ENCODE measurements around the gene SLC22A16. TPM values are rescaled to one million over a fixed set of nuclear protein-coding genes. Genes with fewer than 3 reads are reported as not detected.

SLC22A16 gene
- total and polyA plus RNA-seq, 10 of the 15 experiments (the other 5 are each of a cell fraction or from before 2014, with no cell fraction given) = not detected

GRCh38 chr6:110409794-110410193, 66.6 kb downstream of the SLC22A16 start:
- BruUV-seq (replicated peaks) = no TSS peak
- no peaks in the 10 kb centered on the region for H4K20me1 ChIP-seq (ENCODE audit: control insufficient read depth, insufficient read depth)
- ATAC-seq (no peak), DNase-seq (ENCODE audit: low read depth, low spot score) (no peak), FAIRE-seq (no peak)
- H2AFZ ChIP-seq (ENCODE audit: control insufficient read depth, low read depth, low read length) = no peak overlapping the region
- ChIA-PET SMC1A (ENCODE audit: uncharacterized antibody, unreplicated experiment) (interaction anchor here (1.1 to 2.1 kb wide), 2 partner anchors 13 to 20 kb away, joined by 3 to 4 read pairs; no protein-coding TSS in a partner anchor), CTCF (no interaction called here), POLR2A (no interaction called here), RAD21 (ENCODE audit: unreplicated experiment) (no interaction called here)
- no peaks in the 10 kb centered on the region for H3K79me2 ChIP-seq (ENCODE audit: control insufficient read depth, insufficient read depth, low read length)
- H3K27ac ChIP-seq (ENCODE audit: control insufficient read depth, insufficient read depth) = no peak overlapping the region
- H3K4me3 ChIP-seq = no peak overlapping the region
- in situ Hi-C loops (cut with MboI) (no loop called here), intact Hi-C loops (cut with micrococcal nuclease; ENCODE audit: unreplicated experiment) (no loop called here)
- H3K9ac ChIP-seq (ENCODE audit: control insufficient read depth, insufficient read depth, low read length) = no peak overlapping the region
- TF ChIP-seq E2F8 (IDR thresholded peaks at IDR 0.05; ENCODE audit: low read depth, partially characterized antibody) = no peak
- TF ChIP-seq, protein P1, sequence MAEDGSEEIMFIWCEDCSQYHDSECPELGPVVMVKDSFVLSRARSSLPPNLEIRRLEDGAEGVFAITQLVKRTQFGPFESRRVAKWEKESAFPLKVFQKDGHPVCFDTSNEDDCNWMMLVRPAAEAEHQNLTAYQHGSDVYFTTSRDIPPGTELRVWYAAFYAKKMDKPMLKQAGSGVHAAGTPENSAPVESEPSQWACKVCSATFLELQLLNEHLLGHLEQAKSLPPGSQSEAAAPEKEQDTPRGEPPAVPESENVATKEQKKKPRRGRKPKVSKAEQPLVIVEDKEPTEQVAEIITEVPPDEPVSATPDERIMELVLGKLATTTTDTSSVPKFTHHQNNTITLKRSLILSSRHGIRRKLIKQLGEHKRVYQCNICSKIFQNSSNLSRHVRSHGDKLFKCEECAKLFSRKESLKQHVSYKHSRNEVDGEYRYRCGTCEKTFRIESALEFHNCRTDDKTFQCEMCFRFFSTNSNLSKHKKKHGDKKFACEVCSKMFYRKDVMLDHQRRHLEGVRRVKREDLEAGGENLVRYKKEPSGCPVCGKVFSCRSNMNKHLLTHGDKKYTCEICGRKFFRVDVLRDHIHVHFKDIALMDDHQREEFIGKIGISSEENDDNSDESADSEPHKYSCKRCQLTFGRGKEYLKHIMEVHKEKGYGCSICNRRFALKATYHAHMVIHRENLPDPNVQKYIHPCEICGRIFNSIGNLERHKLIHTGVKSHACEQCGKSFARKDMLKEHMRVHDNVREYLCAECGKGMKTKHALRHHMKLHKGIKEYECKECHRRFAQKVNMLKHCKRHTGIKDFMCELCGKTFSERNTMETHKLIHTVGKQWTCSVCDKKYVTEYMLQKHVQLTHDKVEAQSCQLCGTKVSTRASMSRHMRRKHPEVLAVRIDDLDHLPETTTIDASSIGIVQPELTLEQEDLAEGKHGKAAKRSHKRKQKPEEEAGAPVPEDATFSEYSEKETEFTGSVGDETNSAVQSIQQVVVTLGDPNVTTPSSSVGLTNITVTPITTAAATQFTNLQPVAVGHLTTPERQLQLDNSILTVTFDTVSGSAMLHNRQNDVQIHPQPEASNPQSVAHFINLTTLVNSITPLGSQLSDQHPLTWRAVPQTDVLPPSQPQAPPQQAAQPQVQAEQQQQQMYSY (CRISPR knock-in tag; IDR thresholded peaks at IDR 0.05) = no peak
- TF ChIP-seq ZZZ3 (IDR thresholded peaks at IDR 0.05; ENCODE audit: control insufficient read depth, insufficient read length, low read depth) = no peak
- TF ChIP-seq, protein P2, sequence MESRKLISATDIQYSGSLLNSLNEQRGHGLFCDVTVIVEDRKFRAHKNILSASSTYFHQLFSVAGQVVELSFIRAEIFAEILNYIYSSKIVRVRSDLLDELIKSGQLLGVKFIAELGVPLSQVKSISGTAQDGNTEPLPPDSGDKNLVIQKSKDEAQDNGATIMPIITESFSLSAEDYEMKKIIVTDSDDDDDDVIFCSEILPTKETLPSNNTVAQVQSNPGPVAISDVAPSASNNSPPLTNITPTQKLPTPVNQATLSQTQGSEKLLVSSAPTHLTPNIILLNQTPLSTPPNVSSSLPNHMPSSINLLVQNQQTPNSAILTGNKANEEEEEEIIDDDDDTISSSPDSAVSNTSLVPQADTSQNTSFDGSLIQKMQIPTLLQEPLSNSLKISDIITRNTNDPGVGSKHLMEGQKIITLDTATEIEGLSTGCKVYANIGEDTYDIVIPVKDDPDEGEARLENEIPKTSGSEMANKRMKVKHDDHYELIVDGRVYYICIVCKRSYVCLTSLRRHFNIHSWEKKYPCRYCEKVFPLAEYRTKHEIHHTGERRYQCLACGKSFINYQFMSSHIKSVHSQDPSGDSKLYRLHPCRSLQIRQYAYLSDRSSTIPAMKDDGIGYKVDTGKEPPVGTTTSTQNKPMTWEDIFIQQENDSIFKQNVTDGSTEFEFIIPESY (IDR thresholded peaks at IDR 0.05) = no peak
- no peak for TF ChIP-seq RBBP5 (conservative IDR thresholded peaks at IDR 0.05)
- TF ChIP-seq SRF (IDR thresholded peaks at IDR 0.05; ENCODE audit: low read depth in 2 of 2, low read length in 2 of 2) = no peak
- no peak for TF ChIP-seq SPI1 (IDR thresholded peaks at IDR 0.05; ENCODE audit: borderline replicate concordance, insufficient read depth, low read depth, low read length)
- no peak for TF ChIP-seq MTA3 (IDR thresholded peaks at IDR 0.05; ENCODE audit: borderline replicate concordance, low read length)
- TF ChIP-seq CBFB (IDR thresholded peaks at IDR 0.05; ENCODE audit: low read depth) = no peak
- TF ChIP-seq WRNIP1 (IDR thresholded peaks at IDR 0.05; ENCODE audit: borderline replicate concordance, low read depth, low read length) = no peak
- TF ChIP-seq PAX8 (IDR thresholded peaks at IDR 0.05) = no peak
- TF ChIP-seq BRCA1 (IDR thresholded peaks at IDR 0.05; ENCODE audit: low read depth, low read length) = no peak
- H3K4me2 ChIP-seq (ENCODE audit: control insufficient read depth, insufficient read depth) = no peak overlapping the region
- H3K4me1 ChIP-seq (ENCODE audit: control insufficient read depth, insufficient read depth, low read length) = no peaks in the 10 kb centered on the region
- no peaks in the 10 kb centered on the region for H3K9me3 ChIP-seq (replicated peaks; ENCODE audit: control insufficient read depth, insufficient read depth, low read length)
- no peaks in the 10 kb centered on the region for H3K36me3 ChIP-seq (ENCODE audit: control insufficient read depth in 2 of 2, insufficient read depth in 2 of 2, low read length in 1 of 2)
- H3K27me3 ChIP-seq (replicated peaks in 1 of 2; ENCODE audit: control insufficient read depth in 2 of 2, insufficient read depth in 2 of 2, low read length in 1 of 2) = no peaks in the 10 kb centered on the region; a peak in 3 of 4 replicates

All from GM12878 (cell line).